Measurements from ENCODE around the gene TMEM87B.

GRCh38 chr2:112073875-112074274, 18.8 kb downstream of the TMEM87B start:
- no peak for TF ChIP-seq CTCF (IDR thresholded peaks at IDR 0.05)
- no peak for TF ChIP-seq POLR2A (IDR thresholded peaks at IDR 0.05)
- TF ChIP-seq POLR2AphosphoS5 (IDR thresholded peaks at IDR 0.05), result no peak
